ENCODE data around the gene UBR1. TPM values are rescaled to one million over a fixed set of nuclear protein-coding genes. Genes with fewer than 3 reads are reported as not detected.

The UBR1 gene
- total RNA-seq, 1 donor from 2014 or later: 21.9 TPM

DNA sequence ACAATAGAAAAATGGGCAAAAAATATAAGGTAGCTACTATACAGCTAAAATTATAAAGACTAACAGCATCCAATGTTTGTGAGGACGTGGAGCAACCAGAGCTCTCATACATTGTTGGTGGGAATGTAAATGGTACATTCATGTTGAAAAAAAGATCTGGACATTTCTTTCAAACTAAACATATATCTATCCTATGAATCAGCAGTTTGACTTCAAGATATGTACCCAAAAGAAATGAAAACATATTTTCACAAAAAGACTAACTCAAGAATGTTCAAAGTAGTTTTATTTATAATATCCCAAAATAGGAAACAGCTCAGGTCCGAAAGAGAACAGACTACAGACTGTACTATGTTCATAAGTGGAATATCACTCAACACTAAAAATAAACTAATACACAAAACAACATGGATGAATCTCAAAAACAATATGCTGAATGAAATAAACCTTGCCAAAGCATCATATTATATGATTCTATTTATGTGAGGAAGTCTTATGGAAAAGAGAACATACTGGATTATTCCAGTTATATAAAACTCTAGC lies 176.5 kb downstream of the UBR1 start:
- H3K27ac ChIP-seq: no peak overlapping the region
- H3K4me3 ChIP-seq: no peak overlapping the region
- no peaks in the 10 kb centered on the region for H3K9me3 ChIP-seq
- no peaks in the 10 kb centered on the region for H3K27me3 ChIP-seq
- H3K36me3 ChIP-seq: no peaks in the 10 kb centered on the region
- no peaks in the 10 kb centered on the region for H3K4me1 ChIP-seq
- intact Hi-C loops (cut with DNase I): loop anchor here (5.0 kb wide), 1 partner anchor 227 kb away; no protein-coding TSS in a partner anchor
- no peak for DNase-seq (ENCODE audit: extremely low spot score in 2 of 2)
- TF ChIP-seq POLR2A (IDR thresholded peaks at IDR 0.05) (no peak), POLR2AphosphoS5 (IDR thresholded peaks at IDR 0.05; ENCODE audit: insufficient read depth in 1 of 2, low read depth in 1 of 2) (no peak), CTCF (IDR thresholded peaks at IDR 0.05) (no peak)

DNA sequence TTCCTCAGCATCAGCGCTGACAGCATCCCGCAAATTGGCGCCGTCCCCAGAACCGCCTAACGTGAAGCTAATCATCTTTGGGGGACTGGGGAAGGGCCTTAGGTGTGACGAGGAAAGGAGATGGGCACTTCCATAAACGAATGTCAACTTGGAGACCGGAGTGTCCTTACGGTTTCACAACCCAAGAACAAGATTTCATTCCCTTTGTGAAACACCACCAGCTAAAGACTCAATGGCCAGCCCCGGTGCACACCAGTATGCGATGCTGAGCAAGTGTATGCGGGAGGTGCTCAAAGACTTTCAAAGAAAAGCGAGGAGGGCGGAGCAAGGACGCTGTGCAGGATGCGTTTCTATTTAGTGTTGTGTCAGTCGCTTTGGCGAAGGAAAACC lies 184.5 kb downstream of the UBR1 start:
- Histone ChIP-seq H3K27ac (peak overlapping the region; percentile 95), H3K27me3 (no peaks in the 10 kb centered on the region), H3K36me3 (no peaks in the 10 kb centered on the region), H3K4me1 (peaks cover 18% of the 10 kb centered on the region), H3K9me3 (no peaks in the 10 kb centered on the region), H3K4me3 (peak overlapping the region; percentile 97 to 98)
- intact Hi-C loops (cut with DNase I): no loop called here
- no peak for DNase-seq (ENCODE audit: extremely low spot score in 2 of 2)
- TF ChIP-seq CTCF (IDR thresholded peaks at IDR 0.05) (peak in 1 of 3 experiments; percentile 0), POLR2A (IDR thresholded peaks at IDR 0.05) (no peak), POLR2AphosphoS5 (IDR thresholded peaks at IDR 0.05; ENCODE audit: insufficient read depth in 1 of 2, low read depth in 1 of 2) (no peak)

GRCh38 chr15:42920519-42921341 lies 185.1 kb downstream of the UBR1 start, which contains the start of gene TTBK2:
Gene TTBK2 (minus strand): TSS chr15:42920778. CDS start chr15:42878617, 42,161 bp downstream.
- no peaks in the 10 kb centered on the region for H3K36me3 ChIP-seq
- peaks cover 18% of the 10 kb centered on the region for H3K4me1 ChIP-seq
- peak; percentile 98 to 99 for DNase-seq (ENCODE audit: extremely low spot score in 2 of 2)
- intact Hi-C loops (cut with DNase I): no loop called here
- H3K27ac ChIP-seq: peak within 1 kb of the TSS; percentile 95
- TF ChIP-seq POLR2A (IDR thresholded peaks at IDR 0.05) (peak in 1 of 2 donors; percentile 65), POLR2AphosphoS5 (IDR thresholded peaks at IDR 0.05; ENCODE audit: insufficient read depth in 1 of 2, low read depth in 1 of 2) (peak; percentile 82 to 93), CTCF (IDR thresholded peaks at IDR 0.05) (peak; percentile 8 to 23 (median 11))
- H3K27me3 ChIP-seq: no peaks in the 10 kb centered on the region
- peak within 1 kb of the TSS; percentile 97 to 98 for H3K4me3 ChIP-seq
- no peaks in the 10 kb centered on the region for H3K9me3 ChIP-seq

- DNase-seq (ENCODE audit: extremely low spot score in 2 of 2): peak in 1 of 2 donors; percentile 88
These were observed 185.9 kb downstream of the UBR1 start for GRCh38 chr15:42919799-42920518.

More at GRCh38 chr15:42919799-42920518, 185.9 kb downstream of the UBR1 start:
- Histone ChIP-seq H3K9me3 (no peaks in the 10 kb centered on the region), H3K4me3 (peak overlapping the region; percentile 97 to 98), H3K4me1 (peaks cover 18% of the 10 kb centered on the region), H3K27me3 (no peaks in the 10 kb centered on the region), H3K27ac (peak overlapping the region; percentile 95), H3K36me3 (no peaks in the 10 kb centered on the region)
- intact Hi-C loops (cut with DNase I): no loop called here
- TF ChIP-seq POLR2AphosphoS5 (IDR thresholded peaks at IDR 0.05; ENCODE audit: insufficient read depth in 1 of 2, low read depth in 1 of 2): no peak
- TF ChIP-seq CTCF (IDR thresholded peaks at IDR 0.05): no peak
- TF ChIP-seq POLR2A (IDR thresholded peaks at IDR 0.05): no peak
